CD4-positive, alpha-beta T cell (primary cell): ENCODE data around the gene VPS41. TPM values are rescaled to one million over a fixed set of nuclear protein-coding genes. Genes with fewer than 3 reads are reported as not detected.

Experiments
- ATAC-seq: fragments of 200-7000 bp; cut with Tn5 transposase; one replicate; pipeline ENCODE4 v1.10.0; 2022; ENCODE audit warnings: mild to moderate bottlenecking; ENCODE audit not compliant: poor library complexity
- CTCF ChIA-PET: fragments of 350-600 bp; sonication (Branson Sonifier 250); formaldehyde crosslinking; loops from one replicate; lab custom pipeline; 2021; ENCODE audit warnings: antibody characterized with exemption, inconsistent platforms; lab: Charles Lee
- POLR2A ChIA-PET: fragments of 350-600 bp; sonication (Branson Sonifier 250); formaldehyde crosslinking; loops from one replicate; lab custom pipeline; 2021; ENCODE audit warnings: antibody characterized with exemption, inconsistent platforms; lab: Charles Lee
- DNase-seq, 14 experiments: peaks; one replicate each; pipeline ENCODE4 v3.0.0-alpha.2; 2013 to 2020; ENCODE audit warnings: mixed read lengths in 2 of 14
- H3K27ac ChIP-seq, 2 donors: one replicate each; pipeline versions ENCODE4 v1.5.1 to v1.7.0; 2013; ENCODE audit warnings: low read length in 2 of 2, low read depth in 1 of 2, mild to moderate bottlenecking in 1 of 2
- H3K27me3 ChIP-seq, 2 experiments: 1 replicate in 1 of 2; 2 replicates in 1 of 2; pipeline versions ENCODE4 v1.6.1 to v1.7.0; 2013; ENCODE audit warnings: low read length in 2 of 2, control low read depth in 1 of 2, mild to moderate bottlenecking in 1 of 2, moderate library complexity in 1 of 2; ENCODE audit not compliant: insufficient read depth in 2 of 2, control insufficient read depth in 1 of 2
- H3K36me3 ChIP-seq: one replicate; pipeline ENCODE4 v1.6.1; 2013; ENCODE audit warnings: low read length, control low read depth; ENCODE audit not compliant: insufficient read depth
- H3K4me1 ChIP-seq: one replicate; pipeline ENCODE4 v1.6.1; 2013; ENCODE audit warnings: low read length, control low read depth; ENCODE audit not compliant: insufficient read depth
- H3K4me3 ChIP-seq: one replicate; pipeline ENCODE4 v1.5.1; 2013; ENCODE audit warnings: mild to moderate bottlenecking, low read length, moderate library complexity
- H3K9me3 ChIP-seq, 2 experiments: 1 replicate in 1 of 2; 2 replicates in 1 of 2; pipeline versions ENCODE4 v1.6.1 to v1.7.0; 2013; ENCODE audit warnings: low read length in 2 of 2, mild to moderate bottlenecking in 2 of 2, control low read depth in 1 of 2, moderate library complexity in 1 of 2; ENCODE audit not compliant: control insufficient read depth in 1 of 2, insufficient read depth in 1 of 2
- H3K27ac Mint-ChIP-seq: one replicate; pipeline ENCODE4 v1.8.0; 2020; ENCODE audit warnings: mixed read lengths
- H3K27me3 Mint-ChIP-seq: one replicate; pipeline ENCODE4 v1.8.0; 2021; ENCODE audit warnings: mixed read lengths
- H3K36me3 Mint-ChIP-seq: one replicate; pipeline ENCODE4 v1.8.0; 2021; ENCODE audit warnings: low read depth, mixed read lengths
- H3K4me1 Mint-ChIP-seq: one replicate; pipeline ENCODE4 v1.8.0; 2021; ENCODE audit warnings: low read depth, mixed read lengths
- H3K4me3 Mint-ChIP-seq: one replicate; pipeline ENCODE4 v1.8.0; 2020; ENCODE audit warnings: mild to moderate bottlenecking, mixed read lengths
- H3K9me3 Mint-ChIP-seq: one replicate; pipeline ENCODE4 v1.8.0; 2020; ENCODE audit warnings: mixed read lengths
- CTCF ChIP-seq: fragments of 200-600 bp; IDR thresholded peaks from one replicate; pipeline ENCODE4 v1.8.0; 2022; ENCODE audit warnings: antibody characterized with exemption, mild to moderate bottlenecking
- intact Hi-C, 2 experiments: fragments of 100-400 bp; cut with DNase I in 1 of 2; cut with micrococcal nuclease in 1 of 2; formaldehyde crosslinking; loops; one replicate each; pipeline versions ENCODE4 v1.15.1 to v1.9.0; 2023 to 2025; cut with DNase I, micrococcal nuclease
- total RNA-seq, 174 experiments: library from RNA in 2 of 174; stranded (reverse) in 2 of 174; gene quantifications; one replicate each; pipeline ENCODE4 v1.2.3 and lab custom pipeline; 2021 to 2026

Gene VPS41
- total RNA-seq, 2 experiments from 2014 or later, result 19.4 to 22.9 TPM

DNA sequence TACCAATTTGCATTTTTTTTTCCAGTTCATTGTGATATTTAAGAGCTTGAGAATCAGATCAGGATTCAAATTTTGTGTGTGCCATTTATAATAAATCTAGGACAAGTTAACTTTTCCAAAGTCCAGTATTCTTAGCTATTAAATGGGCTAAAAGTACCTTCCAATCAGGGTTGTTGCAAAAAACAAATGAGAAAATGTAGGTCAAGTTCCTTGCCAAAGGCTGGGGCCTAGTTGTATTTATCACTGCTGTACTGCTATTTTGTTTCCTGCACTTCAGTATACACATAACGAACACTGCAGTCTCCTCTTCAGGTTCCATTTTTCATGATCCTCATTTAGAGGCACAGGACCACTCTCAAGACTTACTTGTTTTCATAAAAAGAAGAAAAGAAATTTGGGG, 7.4 kb upstream of the VPS41 start:
- POLR2A ChIA-PET, result no interaction called here

DNA sequence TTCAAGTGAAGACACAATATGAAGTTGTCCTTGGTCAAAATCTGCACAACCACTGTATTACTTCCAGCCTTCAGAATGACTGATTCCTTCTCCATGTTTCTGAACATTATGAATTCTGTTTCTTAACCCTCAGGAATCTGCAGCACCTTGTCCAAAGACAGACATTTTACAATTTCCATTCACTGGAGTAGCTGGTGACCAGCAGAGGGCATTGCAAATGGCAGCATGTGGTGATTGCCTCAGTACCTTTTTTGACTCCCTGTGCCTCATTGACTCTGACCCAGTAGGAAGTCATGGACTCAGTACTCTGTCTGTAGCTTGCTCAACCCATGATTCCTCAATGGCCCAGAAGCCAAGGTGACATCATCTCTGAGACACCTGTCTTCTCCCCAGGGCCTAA, 879 bp upstream of the VPS41 start:
- peaks cover 30% of the 10 kb centered on the region for H3K4me1 Mint-ChIP-seq
- Histone ChIP-seq H3K4me1 (peaks cover 7% of the 10 kb centered on the region), H3K9me3 (no peaks in the 10 kb centered on the region), H3K27me3 (no peaks in the 10 kb centered on the region), H3K4me3 (no peak overlapping the region), H3K27ac (no peak overlapping the region), H3K36me3 (no peaks in the 10 kb centered on the region)
- no peaks in the 10 kb centered on the region for H3K9me3 Mint-ChIP-seq
- H3K27ac Mint-ChIP-seq, result no peak overlapping the region
- intact Hi-C loops, result loop anchor here in 1 of 2 experiments (5.0 to 10.0 kb wide), 4 partner anchors 655 to 1225 kb away; partner anchors contain the start of genes MPLKIP, STARD3NL, SUGCT and YAE1
- peak overlapping the region; percentile 98 for H3K4me3 Mint-ChIP-seq
- ATAC-seq, result no peak
- ChIA-PET POLR2A (no interaction called here), CTCF (no interaction called here)
- DNase-seq, result no peak
- no peaks in the 10 kb centered on the region for H3K27me3 Mint-ChIP-seq
- peaks cover 6% of the 10 kb centered on the region for H3K36me3 Mint-ChIP-seq
- TF ChIP-seq CTCF, result no peak

More for the DNA sequence above, 7.4 kb upstream of the VPS41 start:
- TF ChIP-seq CTCF, result no peak
- Histone ChIP-seq H3K4me1 (no peaks in the 10 kb centered on the region), H3K4me3 (no peak overlapping the region), H3K27me3 (no peaks in the 10 kb centered on the region), H3K9me3 (no peaks in the 10 kb centered on the region), H3K36me3 (no peaks in the 10 kb centered on the region), H3K27ac (no peak overlapping the region)
- no peak for ATAC-seq
- intact Hi-C loops, result loop anchor here in 1 of 2 experiments (10.0 kb wide), 1 partner anchor 1218 kb away; the partner anchor contains the start of genes MPLKIP and SUGCT
- Mint-ChIP-seq H3K9me3 (no peaks in the 10 kb centered on the region), H3K36me3 (no peaks in the 10 kb centered on the region), H3K4me1 (no peaks in the 10 kb centered on the region), H3K27ac (no peak overlapping the region), H3K4me3 (no peak overlapping the region), H3K27me3 (peaks cover 11% of the 10 kb centered on the region)
- CTCF ChIA-PET, result no interaction called here
- DNase-seq, result no peak

GRCh38 chr7:38907766-38908165, 1.2 kb downstream of the VPS41 start:
- intact Hi-C loops, result loop anchor here in 1 of 2 experiments (10.0 kb wide), 2 partner anchors 657 to 733 kb away; partner anchors contain the start of genes STARD3NL and YAE1
- no peak for TF ChIP-seq CTCF
- H3K9me3 Mint-ChIP-seq, result no peaks in the 10 kb centered on the region
- H3K27ac Mint-ChIP-seq, result no peak overlapping the region
- Histone ChIP-seq H3K36me3 (no peaks in the 10 kb centered on the region), H3K27me3 (no peaks in the 10 kb centered on the region), H3K9me3 (no peaks in the 10 kb centered on the region), H3K27ac (no peak overlapping the region), H3K4me1 (peaks cover 7% of the 10 kb centered on the region), H3K4me3 (no peak overlapping the region)
- no peaks in the 10 kb centered on the region for H3K27me3 Mint-ChIP-seq
- H3K36me3 Mint-ChIP-seq, result peaks cover 6% of the 10 kb centered on the region
- CTCF ChIA-PET, result no interaction called here
- POLR2A ChIA-PET, result no interaction called here
- ATAC-seq, result no peak
- DNase-seq, result no peak
- peak overlapping the region; percentile 98 for H3K4me3 Mint-ChIP-seq
- peaks cover 49% of the 10 kb centered on the region for H3K4me1 Mint-ChIP-seq
